Endometrial microvascular endothelial cells (primary cell): ENCODE results near the gene DAZAP1. TPM values are rescaled to one million over a fixed set of nuclear protein-coding genes. Genes with fewer than 3 reads are reported as not detected.

Source experiments
- in situ Hi-C: cut with HindIII; loops from 2 replicates; pipeline ENCODE4 v1.10.0; 2017; ENCODE audit warnings: low sequenced_read_pairs, low pct_unique_long_range_greater_than_20kb; ENCODE audit errors: inconsistent ontology term
- total RNA-seq: library from RNA; depleted of rRNA; stranded (reverse); fragments of >200 nt; gene quantifications from one replicate; pipeline ENCODE4 v1.2.3, GENCODE V29; 2015; ENCODE audit errors: inconsistent ontology term

Gene DAZAP1
- total RNA-seq, 1 donor from 2014 or later: 83.8 TPM

DNA sequence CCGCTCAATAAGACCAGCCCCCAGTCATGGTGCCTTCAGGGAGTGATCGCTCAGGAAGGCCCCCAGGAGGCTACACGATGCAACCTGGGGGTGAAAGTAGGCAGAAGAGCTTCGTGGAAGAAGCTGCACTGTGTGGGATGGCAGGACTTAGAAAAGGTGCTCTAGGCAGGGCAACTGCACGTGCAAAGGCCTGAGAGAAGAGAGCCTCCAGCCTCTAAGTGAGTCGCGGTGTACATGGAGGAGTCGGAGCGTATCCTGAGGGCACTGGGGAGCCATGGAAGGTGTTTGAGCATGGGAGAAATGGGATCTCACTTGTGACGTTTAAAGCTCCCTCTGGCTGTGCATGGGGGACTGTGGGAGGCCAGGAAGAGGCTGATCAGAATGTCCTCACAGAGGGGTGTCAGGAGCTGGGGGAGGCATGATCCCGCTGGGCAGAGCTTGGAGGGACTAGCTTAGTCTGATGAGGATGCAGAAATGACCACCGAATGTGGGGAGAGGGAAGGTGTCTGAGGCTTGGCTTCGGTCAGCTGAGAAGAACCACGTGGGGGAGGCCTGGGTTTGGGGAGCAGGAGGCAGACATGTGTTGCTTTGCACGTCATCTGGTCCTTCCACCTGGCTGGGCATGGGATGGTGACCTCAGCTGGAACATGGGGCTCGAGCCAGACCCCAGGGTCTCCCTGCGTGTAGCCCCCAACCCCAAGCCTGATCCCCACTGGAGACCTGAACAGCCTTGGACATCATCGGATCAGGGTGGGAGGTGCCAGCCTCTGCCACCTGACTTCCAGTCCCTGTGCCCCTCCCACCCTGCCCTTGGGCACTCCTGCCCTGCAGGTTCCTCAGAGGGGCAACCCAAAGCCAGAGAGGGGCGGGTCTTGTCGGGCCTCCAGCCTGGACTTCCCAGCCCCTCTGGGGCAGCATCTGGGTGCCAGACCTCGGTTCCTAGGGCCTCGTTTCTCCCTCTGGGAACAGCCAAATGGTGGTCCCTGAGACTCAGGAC lies 43.6 kb downstream of the DAZAP1 start:
- in situ Hi-C loops: no loop called here

DNA sequence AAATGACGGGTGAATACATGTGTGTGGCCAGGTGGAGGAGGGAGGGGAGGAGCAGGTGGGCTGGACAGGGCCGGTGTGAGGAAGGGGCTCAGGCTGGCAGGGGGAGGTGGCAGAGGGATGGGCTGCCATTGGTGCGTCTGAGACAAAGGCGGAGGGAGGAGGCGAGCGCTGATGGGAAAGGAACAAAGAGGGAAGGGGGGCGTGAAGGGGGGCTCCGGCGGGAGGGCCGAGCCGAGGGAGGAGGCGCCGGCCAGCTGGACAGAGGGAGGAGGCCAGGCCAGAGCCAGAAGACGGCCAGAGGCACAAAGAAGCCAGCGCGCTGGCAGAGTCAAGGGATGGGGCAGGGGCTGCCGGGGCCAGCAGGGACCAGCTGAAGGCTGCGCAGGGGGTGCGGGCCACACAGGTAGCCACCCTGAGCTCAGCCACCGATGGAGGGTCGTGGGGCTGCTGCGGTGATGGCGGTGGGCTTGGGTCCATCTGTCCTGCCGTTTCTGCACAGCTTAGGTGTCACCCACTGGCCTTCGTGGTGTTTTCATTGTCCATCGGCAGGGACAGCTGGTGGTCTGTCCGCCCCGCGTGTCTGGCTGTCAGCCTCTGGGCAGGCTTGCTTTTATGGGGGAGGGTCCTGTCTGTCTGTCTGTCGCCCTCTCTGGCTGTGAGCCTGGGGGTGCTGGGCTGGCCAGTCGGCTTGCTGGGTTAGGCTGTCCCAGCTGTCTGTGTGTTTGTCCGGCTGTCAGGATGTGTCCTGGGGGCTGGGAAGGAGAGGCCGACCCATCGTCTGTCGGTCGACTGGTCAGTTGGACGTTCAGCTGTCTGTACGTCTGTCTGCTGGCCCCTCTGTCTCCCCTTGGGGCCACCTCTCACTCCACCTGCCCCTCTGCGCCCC lies 44.8 kb downstream of the DAZAP1 start:
- in situ Hi-C loops: no loop called here

DNA sequence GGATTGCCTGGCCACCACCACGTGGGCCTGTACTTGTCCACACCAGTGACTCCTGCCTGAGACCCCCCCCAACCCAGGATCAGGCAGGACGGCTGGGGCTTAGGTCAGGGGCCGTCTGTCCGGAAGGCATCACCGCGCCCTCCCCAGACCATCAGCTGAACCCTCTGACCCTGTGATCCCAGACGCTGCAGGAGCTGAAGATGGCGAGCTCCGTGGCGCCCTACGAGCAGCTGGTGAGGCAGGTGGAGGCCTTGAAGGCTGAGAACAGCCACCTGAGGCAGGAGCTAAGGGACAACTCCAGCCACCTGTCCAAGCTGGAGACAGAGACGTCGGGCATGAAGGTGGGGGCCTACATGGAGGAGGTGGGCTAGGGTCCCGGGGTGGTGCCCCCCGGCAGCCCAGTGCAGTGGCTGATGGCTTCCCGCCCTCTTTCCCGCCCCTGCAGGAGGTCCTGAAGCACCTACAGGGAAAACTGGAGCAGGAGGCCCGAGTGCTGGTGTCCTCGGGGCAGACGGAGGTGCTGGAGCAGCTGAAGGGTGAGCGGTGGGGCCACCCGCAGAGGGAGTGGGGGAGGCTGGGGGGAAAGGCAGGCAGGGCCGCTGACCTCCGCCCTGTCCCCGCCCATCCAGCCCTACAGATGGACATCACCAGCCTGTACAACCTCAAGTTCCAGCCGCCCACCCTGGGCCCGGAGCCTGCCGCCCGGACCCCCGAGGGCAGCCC lies 45.6 kb downstream of the DAZAP1 start:
- in situ Hi-C loops: no loop called here

DNA sequence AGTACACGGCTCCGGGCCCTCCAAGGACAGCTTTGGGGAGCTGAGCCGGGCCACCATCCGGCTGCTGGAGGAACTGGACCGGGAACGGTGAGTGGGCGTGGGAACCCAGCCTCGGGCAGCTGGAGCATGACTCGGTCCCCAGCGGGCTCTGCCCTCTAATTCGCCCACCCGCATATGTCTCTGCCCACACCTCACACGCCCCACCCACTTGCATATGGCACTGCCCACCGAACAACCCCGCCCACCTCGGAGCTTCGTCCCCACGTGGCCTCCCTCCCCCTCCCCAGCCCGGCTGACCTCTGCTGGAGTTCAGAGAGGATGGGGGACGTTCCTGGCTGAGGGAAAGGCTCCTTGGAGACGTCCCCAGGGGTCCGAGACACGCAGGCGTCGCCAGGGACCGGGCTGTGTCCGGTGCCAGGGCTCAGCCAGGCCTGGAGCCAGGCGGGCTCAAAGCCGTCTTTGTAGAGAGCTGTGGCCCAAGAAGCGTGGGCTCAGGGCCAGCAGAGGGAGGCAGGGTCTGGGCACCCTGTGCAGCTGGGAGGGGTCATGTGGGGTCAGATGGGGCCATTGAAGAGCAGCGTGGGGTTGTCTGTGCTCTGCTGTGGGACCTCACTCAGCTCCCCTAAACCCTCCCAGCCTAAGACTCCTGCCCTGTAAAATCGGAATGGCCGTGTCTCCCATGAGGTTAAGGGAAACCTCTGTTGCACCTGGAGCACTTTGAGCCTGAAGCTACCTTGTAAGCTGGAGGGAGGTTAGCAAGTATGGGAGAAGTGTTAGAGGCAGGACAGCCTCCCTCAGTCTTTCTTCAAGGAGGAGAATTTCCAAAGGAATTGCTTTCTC lies 46.4 kb downstream of the DAZAP1 start:
- in situ Hi-C loops: no loop called here

DNA sequence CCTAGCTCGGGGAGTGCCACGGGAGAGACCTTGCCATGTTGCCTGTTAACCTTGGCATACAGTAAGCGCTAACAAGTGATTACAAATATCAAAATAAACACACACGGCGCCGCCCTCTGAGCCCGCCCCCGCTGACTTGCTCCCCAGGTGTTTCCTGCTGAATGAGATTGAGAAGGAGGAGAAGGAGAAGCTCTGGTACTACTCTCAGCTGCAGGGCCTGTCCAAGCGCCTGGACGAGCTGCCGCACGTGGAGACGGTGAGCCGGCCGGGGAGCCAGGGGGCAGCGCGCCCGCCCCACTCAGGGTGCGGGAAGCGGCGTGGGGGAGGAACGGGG lies 47.6 kb downstream of the DAZAP1 start:
- in situ Hi-C loops: no loop called here

DNA sequence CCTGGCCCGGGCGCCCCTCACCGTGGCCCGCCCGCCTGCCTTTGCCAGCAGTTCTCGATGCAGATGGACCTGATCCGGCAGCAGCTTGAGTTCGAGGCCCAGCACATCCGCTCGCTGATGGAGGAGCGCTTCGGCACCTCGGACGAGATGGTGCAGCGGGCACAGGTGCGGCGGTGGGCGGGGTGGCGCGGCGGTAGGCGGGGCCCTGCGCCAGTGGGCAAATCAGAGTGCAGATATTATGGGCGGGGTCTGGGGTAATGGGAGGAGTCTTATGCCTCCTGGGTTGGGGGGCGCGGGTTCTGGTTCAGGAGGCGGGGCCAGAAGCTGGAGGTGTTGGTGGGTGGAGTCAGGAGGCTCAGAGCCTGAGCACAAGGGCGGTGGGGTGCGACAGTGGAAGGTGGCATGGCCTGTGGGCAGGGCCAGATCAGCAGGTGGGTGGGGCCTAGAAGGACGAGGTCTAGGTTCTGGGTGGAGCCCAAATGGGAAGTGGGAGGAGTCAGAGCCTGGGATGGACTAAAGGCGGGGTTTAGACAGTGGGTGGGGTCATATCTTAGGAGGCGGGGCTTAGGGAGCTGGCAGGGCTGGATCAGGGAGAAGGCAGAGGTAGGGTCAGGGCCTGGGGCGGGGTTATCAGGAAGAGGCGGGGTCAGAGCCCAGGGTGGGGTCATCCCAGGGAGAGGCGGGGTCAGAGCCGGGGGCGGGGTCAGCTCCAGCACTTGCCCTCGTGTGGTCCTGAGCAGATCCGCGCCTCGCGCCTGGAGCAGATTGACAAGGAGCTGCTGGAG lies 48.1 kb downstream of the DAZAP1 start:
- in situ Hi-C loops: no loop called here

DNA sequence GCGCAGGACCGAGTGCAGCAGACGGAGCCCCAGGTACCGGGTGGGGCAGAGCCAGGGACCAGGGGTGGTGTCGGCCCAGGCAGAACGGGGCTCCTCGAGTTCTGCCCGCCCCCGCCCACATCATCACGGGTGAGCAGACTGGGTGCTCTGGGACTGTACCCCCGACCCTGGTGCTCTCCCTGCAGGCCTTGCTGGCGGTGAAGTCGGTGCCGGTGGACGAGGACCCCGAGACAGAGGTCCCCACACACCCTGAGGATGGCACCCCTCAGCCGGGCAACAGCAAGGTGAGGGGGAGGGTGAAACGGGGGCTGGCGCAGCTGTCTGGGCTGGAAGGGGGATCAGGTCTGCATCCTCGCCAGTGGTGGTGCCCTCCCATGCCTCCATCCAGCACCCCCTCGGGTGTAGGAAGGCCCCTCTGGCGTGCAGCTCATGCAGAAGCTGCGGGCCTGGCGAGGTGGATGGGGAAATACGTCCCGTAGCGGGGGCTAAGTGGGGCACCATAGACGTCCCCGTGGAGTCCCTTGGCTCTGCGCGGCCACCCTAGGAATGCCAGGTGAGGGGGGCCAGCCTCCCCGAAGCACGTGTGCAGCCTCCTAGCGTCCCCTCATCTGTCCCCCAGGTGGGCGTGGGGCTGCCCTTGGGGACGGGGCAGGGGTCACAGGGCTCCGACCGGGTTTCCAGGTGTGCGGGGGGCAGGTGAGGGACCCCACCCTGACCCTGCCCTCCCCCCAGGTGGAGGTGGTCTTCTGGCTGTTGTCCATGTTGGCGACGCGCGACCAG lies 48.9 kb downstream of the DAZAP1 start:
- in situ Hi-C loops: no loop called here

DNA sequence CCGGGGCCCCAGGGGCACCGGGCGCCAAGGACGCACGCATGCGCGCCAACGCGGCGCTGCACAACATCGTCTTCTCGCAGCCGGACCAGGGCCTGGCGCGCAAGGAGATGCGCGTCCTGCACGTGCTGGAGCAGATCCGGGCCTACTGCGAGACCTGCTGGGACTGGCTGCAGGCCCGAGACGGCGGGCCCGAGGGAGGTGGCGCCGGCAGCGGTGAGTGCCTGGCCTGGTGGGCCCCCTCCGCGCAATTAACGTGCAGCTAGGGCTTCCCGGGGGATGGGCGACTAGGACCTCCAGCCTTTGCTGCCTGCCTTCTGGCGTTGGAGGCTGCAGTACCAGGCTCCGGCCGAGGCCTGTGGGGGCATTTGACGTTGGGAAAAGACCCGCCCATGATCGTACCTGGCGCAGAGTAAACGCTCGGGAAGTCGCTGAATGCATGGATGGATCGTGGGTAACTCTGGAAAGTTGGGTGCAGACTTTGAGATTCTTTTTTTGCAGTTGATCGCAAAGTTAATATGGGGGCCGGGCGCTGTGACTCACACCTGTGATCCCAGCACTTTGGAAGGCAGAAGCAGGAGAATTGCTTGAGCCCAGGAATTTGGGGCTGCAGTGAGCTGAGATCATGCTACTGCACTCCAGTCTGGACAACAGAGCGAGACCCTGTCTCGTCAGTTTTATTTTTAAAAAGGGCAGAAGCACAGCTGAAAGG lies 49.8 kb downstream of the DAZAP1 start:
- in situ Hi-C loops: no loop called here

DNA sequence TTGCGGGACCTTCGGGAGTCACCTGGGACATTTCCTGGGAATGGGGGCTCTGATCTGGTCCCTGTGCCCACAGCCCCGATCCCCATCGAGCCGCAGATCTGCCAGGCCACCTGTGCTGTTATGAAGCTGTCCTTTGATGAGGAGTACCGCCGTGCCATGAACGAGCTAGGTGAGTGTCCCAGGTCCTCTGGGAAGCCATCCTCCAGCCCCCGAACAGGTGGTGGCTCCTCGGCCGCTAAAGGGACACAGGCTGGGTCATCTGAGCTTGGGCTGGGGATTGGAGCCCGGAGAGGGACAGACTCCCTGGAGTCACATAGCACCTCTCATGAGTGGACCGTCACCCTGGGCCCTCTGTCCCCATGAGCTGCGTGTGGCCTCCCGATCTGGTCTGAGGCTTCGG lies 50.5 kb downstream of the DAZAP1 start:
- in situ Hi-C loops: no loop called here

DNA sequence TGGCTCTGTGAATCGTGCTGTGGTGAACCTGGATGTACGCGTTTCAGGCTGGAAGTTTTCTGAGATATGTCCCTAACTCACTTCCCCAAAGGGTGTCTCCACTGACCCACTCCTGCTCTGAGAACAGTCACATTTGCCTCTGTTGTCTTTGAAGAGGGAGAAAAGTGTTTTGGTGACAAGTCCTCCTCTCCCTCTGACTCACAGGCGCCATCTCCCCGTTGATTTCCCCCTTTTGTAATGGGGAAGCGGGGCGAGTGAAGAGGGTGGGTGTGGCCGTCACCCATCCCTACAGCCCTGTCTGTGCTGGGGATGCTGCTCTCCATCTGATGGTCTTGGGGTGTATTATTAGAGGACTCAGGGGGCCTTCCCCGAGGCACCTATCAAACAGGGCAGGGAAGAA lies 52.1 kb downstream of the DAZAP1 start:
- in situ Hi-C loops: no loop called here

DNA sequence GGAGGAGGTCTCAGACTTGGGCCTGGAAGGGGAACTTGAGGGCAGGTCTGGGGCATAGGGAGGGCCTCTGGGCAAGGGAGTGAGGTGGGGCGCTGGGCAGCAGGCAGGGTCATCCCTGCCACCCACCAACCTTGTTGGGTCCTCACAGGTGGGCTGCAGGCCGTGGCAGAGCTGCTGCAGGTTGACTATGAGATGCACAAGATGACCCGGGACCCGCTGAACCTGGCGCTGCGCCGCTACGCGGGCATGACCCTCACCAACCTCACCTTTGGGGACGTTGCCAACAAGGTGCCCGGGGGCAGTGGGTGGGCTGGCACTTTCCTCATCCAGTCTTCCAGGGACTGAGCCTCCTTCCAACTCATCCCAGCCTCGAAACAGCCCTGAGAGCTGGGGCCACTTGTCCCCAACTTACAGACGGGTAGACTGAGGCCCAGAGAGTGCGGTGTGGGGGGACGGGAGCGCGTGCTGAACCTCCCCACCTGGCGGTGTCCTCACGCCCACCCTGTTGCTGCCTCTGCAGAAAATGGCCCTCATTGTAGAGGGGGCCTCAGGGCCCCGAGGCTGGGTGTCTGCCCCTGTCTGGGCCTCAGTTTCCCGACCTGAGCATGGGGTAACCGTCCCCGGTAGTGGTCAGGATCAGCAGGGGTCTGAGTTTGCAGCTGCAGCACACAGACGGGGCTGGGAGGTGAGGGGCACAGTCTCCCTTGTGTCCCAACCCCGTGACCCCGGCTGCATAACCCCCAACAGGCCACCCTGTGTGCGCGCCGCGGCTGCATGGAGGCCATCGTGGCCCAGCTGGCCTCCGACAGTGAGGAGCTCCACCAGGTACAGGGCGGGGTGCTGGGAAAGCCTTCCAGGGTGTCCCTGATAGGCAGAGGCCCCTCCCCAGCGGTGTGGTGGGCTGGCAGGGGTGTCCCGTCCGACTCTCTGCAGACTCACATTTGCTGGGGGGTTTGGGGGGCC lies 52.9 kb downstream of the DAZAP1 start:
- in situ Hi-C loops: no loop called here

DNA sequence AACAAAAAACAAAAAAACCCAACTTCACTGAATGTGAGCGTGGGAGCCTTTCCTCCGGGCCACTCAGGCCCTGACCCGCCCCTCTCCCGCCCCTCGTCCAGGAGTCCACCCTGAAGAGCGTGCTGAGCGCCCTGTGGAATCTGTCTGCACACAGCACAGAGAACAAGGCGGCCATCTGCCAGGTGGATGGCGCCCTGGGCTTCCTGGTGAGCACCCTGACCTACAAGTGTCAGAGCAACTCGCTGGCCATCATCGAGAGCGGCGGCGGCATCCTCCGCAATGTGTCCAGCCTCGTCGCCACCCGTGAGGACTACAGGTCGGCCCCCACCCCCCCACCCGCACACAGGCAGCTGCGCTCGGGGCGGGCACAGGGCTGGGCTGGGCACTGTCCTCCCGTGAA lies 54.5 kb downstream of the DAZAP1 start:
- in situ Hi-C loops: no loop called here

DNA sequence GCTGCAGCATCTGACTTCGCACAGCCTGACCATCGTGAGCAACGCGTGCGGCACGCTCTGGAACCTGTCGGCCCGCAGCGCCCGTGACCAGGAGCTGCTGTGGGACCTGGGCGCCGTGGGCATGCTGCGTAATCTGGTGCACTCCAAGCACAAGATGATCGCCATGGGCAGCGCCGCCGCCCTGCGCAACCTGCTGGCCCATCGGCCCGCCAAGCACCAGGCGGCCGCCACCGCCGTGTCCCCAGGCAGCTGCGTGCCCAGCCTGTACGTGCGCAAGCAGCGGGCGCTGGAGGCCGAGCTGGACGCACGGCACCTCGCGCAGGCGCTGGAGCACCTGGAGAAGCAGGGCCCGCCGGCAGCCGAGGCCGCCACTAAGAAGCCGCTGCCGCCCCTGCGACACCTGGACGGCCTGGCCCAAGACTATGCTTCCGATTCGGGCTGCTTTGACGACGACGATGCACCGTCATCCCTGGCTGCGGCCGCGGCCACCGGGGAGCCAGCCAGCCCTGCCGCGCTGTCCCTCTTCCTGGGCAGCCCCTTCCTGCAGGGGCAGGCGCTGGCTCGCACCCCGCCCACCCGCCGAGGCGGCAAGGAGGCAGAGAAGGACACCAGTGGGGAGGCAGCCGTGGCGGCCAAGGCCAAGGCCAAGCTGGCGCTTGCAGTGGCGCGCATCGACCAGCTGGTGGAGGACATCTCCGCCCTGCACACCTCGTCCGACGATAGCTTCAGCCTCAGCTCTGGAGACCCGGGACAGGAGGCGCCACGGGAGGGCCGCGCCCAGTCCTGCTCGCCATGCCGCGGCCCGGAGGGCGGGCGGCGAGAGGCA lies 58.0 kb downstream of the DAZAP1 start:
- in situ Hi-C loops: no loop called here

DNA sequence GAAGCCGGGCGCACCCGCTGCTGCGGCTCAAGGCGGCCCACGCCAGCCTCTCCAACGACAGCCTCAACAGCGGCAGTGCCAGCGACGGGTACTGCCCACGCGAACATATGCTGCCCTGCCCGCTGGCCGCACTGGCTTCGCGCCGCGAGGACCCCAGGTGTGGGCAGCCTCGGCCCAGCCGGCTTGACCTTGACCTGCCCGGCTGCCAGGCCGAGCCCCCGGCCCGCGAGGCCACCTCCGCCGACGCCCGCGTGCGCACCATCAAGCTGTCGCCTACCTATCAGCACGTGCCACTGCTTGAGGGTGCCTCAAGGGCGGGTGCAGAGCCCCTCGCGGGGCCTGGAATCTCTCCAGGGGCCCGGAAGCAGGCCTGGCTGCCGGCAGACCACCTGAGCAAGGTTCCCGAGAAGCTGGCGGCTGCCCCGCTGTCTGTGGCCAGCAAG lies 58.7 kb downstream of the DAZAP1 start:
- in situ Hi-C loops: no loop called here
